Endometrial microvascular endothelial cells (primary cell): ENCODE data around the gene SMIM41. TPM values are rescaled to one million over a fixed set of nuclear protein-coding genes. Genes with fewer than 3 reads are reported as not detected.

Experiments
- in situ Hi-C: cut with HindIII; loops from 2 replicates; pipeline ENCODE4 v1.10.0; 2017; ENCODE audit warnings: low sequenced_read_pairs, low pct_unique_long_range_greater_than_20kb; ENCODE audit errors: inconsistent ontology term
- total RNA-seq: library from RNA; depleted of rRNA; stranded (reverse); fragments of >200 nt; gene quantifications from one replicate; pipeline ENCODE4 v1.2.3, GENCODE V29; 2015; ENCODE audit errors: inconsistent ontology term

The SMIM41 gene
- total RNA-seq, 1 donor from 2014 or later, result not detected

- in situ Hi-C loops, result no loop called here
Measured at GRCh38 chr12:52152905-52153317, 73.4 kb downstream of the SMIM41 start.

GRCh38 chr12:52155048-52155868, 75.8 kb downstream of the SMIM41 start:
- in situ Hi-C loops, result no loop called here

GRCh38 chr12:52156311-52156710, 76.8 kb downstream of the SMIM41 start:
- in situ Hi-C loops, result no loop called here

GRCh38 chr12:52156757-52157565, 77.5 kb downstream of the SMIM41 start:
- in situ Hi-C loops, result no loop called here

- in situ Hi-C loops, result no loop called here
Measured at GRCh38 chr12:52157566-52158150, 78.2 kb downstream of the SMIM41 start.

Other genes with a start within 250 kb of the SMIM41 start
- gene FIGNL2, start 231.0 kb upstream of the SMIM41 start, total RNA-seq, result not detected
- not detected for gene ANKRD33, start 191.6 kb upstream of the SMIM41 start, total RNA-seq
- 415 TPM for gene ACVRL1, start 172.2 kb upstream of the SMIM41 start, total RNA-seq
- 8.1 TPM for gene ACVR1B, start 128.0 kb upstream of the SMIM41 start, total RNA-seq
- 30.8 TPM for gene TAMALIN, start 72.8 kb upstream of the SMIM41 start, total RNA-seq
- 0.93 TPM for gene NR4A1, start 28.3 kb upstream of the SMIM41 start, total RNA-seq
- gene ATG101, start 9.7 kb upstream of the SMIM41 start, total RNA-seq, result 83.3 TPM
- gene KRT80, start 112.3 kb downstream of the SMIM41 start, total RNA-seq, result 6.2 TPM
- 495 TPM for gene KRT7, start 153.5 kb downstream of the SMIM41 start, total RNA-seq
- gene KRT86, start 194.9 kb downstream of the SMIM41 start, total RNA-seq, result not detected
- not detected for gene KRT81, start 211.8 kb downstream of the SMIM41 start, total RNA-seq
- gene KRT83, start 241.7 kb downstream of the SMIM41 start, total RNA-seq, result not detected